ENCODE results near the gene RNASEH1.

The RNASEH1 gene

GRCh38 chr2:3587432-3587831, 29.3 kb upstream of the RNASEH1 start:
- Histone ChIP-seq H3K4me2 (ENCODE audit: low read length) (no peak overlapping the region), H3K27ac (ENCODE audit: low read depth, low read length) (no peak overlapping the region), H3K36me3 (ENCODE audit: control insufficient read depth, low read length) (peaks cover 20% of the 10 kb centered on the region), H3K9me3 (ENCODE audit: control insufficient read depth, insufficient read depth, low read length) (no peaks in the 10 kb centered on the region), H3K4me3 (ENCODE audit: low read length) (no peak overlapping the region), H3F3A (ENCODE audit: control insufficient read depth, insufficient read depth) (peaks cover 31% of the 10 kb centered on the region), H3K79me2 (ENCODE audit: control insufficient read depth, low read length) (no peaks in the 10 kb centered on the region), H3K27me3 (ENCODE audit: control insufficient read depth, low read length) (no peaks in the 10 kb centered on the region), H4K20me1 (ENCODE audit: control insufficient read depth, insufficient read depth, low read depth, low read length) (no peaks in the 10 kb centered on the region), H3K4me1 (ENCODE audit: control insufficient read depth, low read length) (no peaks in the 10 kb centered on the region), H3K9me2 (replicated peaks; ENCODE audit: control insufficient read depth, low read length) (no peaks in the 10 kb centered on the region)
- TF ChIP-seq CTCF (IDR thresholded peaks at IDR 0.05; ENCODE audit: low read depth, low read length, poor library complexity, severe bottlenecking) (no peak), EZH2phosphoT487 (IDR thresholded peaks at IDR 0.05; ENCODE audit: borderline replicate concordance, low read length) (no peak)

- H3K27ac ChIP-seq (ENCODE audit: low read depth, low read length), result no peak overlapping the region
- no peak for TF ChIP-seq EZH2phosphoT487 (IDR thresholded peaks at IDR 0.05; ENCODE audit: borderline replicate concordance, low read length)
- TF ChIP-seq CTCF (IDR thresholded peaks at IDR 0.05; ENCODE audit: low read depth, low read length, poor library complexity, severe bottlenecking), result no peak
- no peaks in the 10 kb centered on the region for H3K27me3 ChIP-seq (ENCODE audit: control insufficient read depth, low read length)
- H4K20me1 ChIP-seq (ENCODE audit: control insufficient read depth, insufficient read depth, low read depth, low read length), result no peaks in the 10 kb centered on the region
- peaks cover 24% of the 10 kb centered on the region for H3K36me3 ChIP-seq (ENCODE audit: control insufficient read depth, low read length)
- H3K4me3 ChIP-seq (ENCODE audit: low read length), result no peak overlapping the region
- peaks cover 33% of the 10 kb centered on the region for H3F3A ChIP-seq (ENCODE audit: control insufficient read depth, insufficient read depth)
- no peak overlapping the region for H3K4me2 ChIP-seq (ENCODE audit: low read length)
- no peaks in the 10 kb centered on the region for H3K9me2 ChIP-seq (replicated peaks; ENCODE audit: control insufficient read depth, low read length)
- H3K4me1 ChIP-seq (ENCODE audit: control insufficient read depth, low read length), result no peaks in the 10 kb centered on the region
- no peaks in the 10 kb centered on the region for H3K79me2 ChIP-seq (ENCODE audit: control insufficient read depth, low read length)
- H3K9me3 ChIP-seq (ENCODE audit: control insufficient read depth, insufficient read depth, low read length), result no peaks in the 10 kb centered on the region
Observed at GRCh38 chr2:3587021-3587420, 28.9 kb upstream of the RNASEH1 start.

- Histone ChIP-seq H3F3A (ENCODE audit: control insufficient read depth, insufficient read depth) (peaks cover 41% of the 10 kb centered on the region), H3K4me3 (ENCODE audit: low read length) (no peak overlapping the region), H3K27me3 (ENCODE audit: control insufficient read depth, low read length) (no peaks in the 10 kb centered on the region), H3K4me1 (ENCODE audit: control insufficient read depth, low read length) (no peaks in the 10 kb centered on the region), H3K4me2 (ENCODE audit: low read length) (no peak overlapping the region), H3K9me2 (replicated peaks; ENCODE audit: control insufficient read depth, low read length) (no peaks in the 10 kb centered on the region), H3K79me2 (ENCODE audit: control insufficient read depth, low read length) (no peaks in the 10 kb centered on the region; the same call in 1 of the 2 replicates), H3K9me3 (ENCODE audit: control insufficient read depth, insufficient read depth, low read length) (no peaks in the 10 kb centered on the region), H4K20me1 (ENCODE audit: control insufficient read depth, insufficient read depth, low read depth, low read length) (0 out of 2 replicates have a peak, but pooled peaks cover 5% of the 10 kb centered on the region), H3K27ac (ENCODE audit: low read depth, low read length) (no peak overlapping the region), H3K36me3 (ENCODE audit: control insufficient read depth, low read length) (peaks cover 32% of the 10 kb centered on the region)
- TF ChIP-seq CTCF (IDR thresholded peaks at IDR 0.05; ENCODE audit: low read depth, low read length, poor library complexity, severe bottlenecking) (no peak), EZH2phosphoT487 (IDR thresholded peaks at IDR 0.05; ENCODE audit: borderline replicate concordance, low read length) (no peak)
Observed at GRCh38 chr2:3586220-3586619, 28.1 kb upstream of the RNASEH1 start.

Measured in DOHH2 (cell line).